Psoas muscle (tissue), 8 donors: ENCODE data around the gene PHF20. TPM values are rescaled to one million over a fixed set of nuclear protein-coding genes. Genes with fewer than 3 reads are reported as not detected.

Experiments used
- ATAC-seq, 4 donors: fragments of 200-7000 bp; cut with Tn5 transposase; one replicate each; pipeline ENCODE4 v1.9.1; 2020; ENCODE audit warnings: moderate library complexity in 3 of 4, mild to moderate bottlenecking in 2 of 4
- DNase-seq, 2 donors: peaks; one replicate each; pipeline ENCODE4 v3.0.0-alpha.2; 2020
- H3K27ac ChIP-seq: fragments of 200-600 bp; one replicate; pipeline ENCODE4 v1.8.0; 2022
- H3K27me3 ChIP-seq, 3 donors: fragments of 200-600 bp in 1 of 3; one replicate each; pipeline versions ENCODE4 v1.6.1 to v1.8.0; 2013 to 2022; ENCODE audit warnings: low read length in 2 of 3, mild to moderate bottlenecking in 2 of 3, moderate library complexity in 1 of 3; ENCODE audit not compliant: insufficient read depth in 3 of 3
- H3K36me3 ChIP-seq, 2 donors: fragments of 200-600 bp in 1 of 2; one replicate each; pipeline versions ENCODE4 v1.6.1 to v1.8.0; 2013 to 2022; ENCODE audit warnings: low read depth in 1 of 2, mild to moderate bottlenecking in 1 of 2, moderate library complexity in 1 of 2; ENCODE audit not compliant: insufficient read depth in 1 of 2
- H3K4me1 ChIP-seq: fragments of 200-600 bp; one replicate; pipeline ENCODE4 v1.8.0; 2022
- H3K4me3 ChIP-seq: fragments of 200-600 bp; one replicate; pipeline ENCODE4 v1.8.0; 2022; ENCODE audit warnings: mild to moderate bottlenecking
- H3K9me3 ChIP-seq: fragments of 200-600 bp; one replicate; pipeline ENCODE4 v1.8.0; 2022
- WGBS, 3 donors: extraction: QIAGEN DNeasy Blood & Tissue Kit; methylation state at CpG; one replicate each; pipeline versions ENCODE4 v1.1.6 to v1.1.7; 2013; 5-methylcytosine and 5-hydroxymethylcytosine counted together
- intact Hi-C, 2 donors: fragments of 100-400 bp; cut with DNase I; formaldehyde crosslinking; loops; one replicate each; pipeline versions ENCODE4 v1.11.0 to v1.14.2; 2022
- polyA plus RNA-seq, 3 donors: library from polyadenylated mRNA; stranded (reverse); fragments of 200-250 nt; gene quantifications; one replicate each; pipeline ENCODE4 v1.2.3, GENCODE V29; 2013
- total RNA-seq, 4 donors: library from RNA; stranded (reverse); fragmentation: NEBNext Ultra II Directional in 2 of 4; extraction: Animal tissue kit (Norgen Biotek cat#: 25700) in 2 of 4; gene quantifications; one replicate each; pipeline versions ENCODE4 v1.2.1 to v1.2.4, GENCODE V29; 2021 to 2023
- TF ChIP-seq, protein P1 (sequence below): fragments of 200-600 bp; IDR thresholded peaks from one replicate; pipeline ENCODE4 v1.8.0; 2022; ENCODE audit warnings: antibody characterized with exemption
- donor health status: healthy with polysubstance abuse.
- donor health status: DM: no; HTN: no; CAD: no; lungs with moderate emphysema.
- donor health status: Bipolar disorder and iron deficiency.
- donor health status: healthy.
- donor health status: DM: yes; HTN: yes; CAD: no.
- donor health status: DM: no; HTN: no; CAD: no.
- donor health status: DM: no; HTN: no; CAD: no.
- donor health status: DM: yes; HTN: yes; CAD: no.

PHF20 gene
- total and polyA plus RNA-seq, 7 donors: 32.1 to 97.9 (median 58.6) TPM

GRCh38 chr20:35886537-35886936, 114.7 kb downstream of the PHF20 start:
- intact Hi-C loops: loop anchor here (5.0 to 10.0 kb wide), 2 partner anchors 62 to 284 kb away; no protein-coding TSS in a partner anchor
- Histone ChIP-seq H3K36me3 (peaks cover 0 to 2% of the 10 kb centered on the region in 2 donors), H3K27me3 (no peaks in the 10 kb centered on the region), H3K27ac (peak overlapping the region; percentile 80), H3K4me3 (no peak overlapping the region), H3K9me3 (no peaks in the 10 kb centered on the region), H3K4me1 (peaks cover 52% of the 10 kb centered on the region)
- ATAC-seq (peak; percentile 62 to 66 (median 64)), DNase-seq (peak in 1 of 2 donors; percentile 69)
- TF ChIP-seq, protein P1, sequence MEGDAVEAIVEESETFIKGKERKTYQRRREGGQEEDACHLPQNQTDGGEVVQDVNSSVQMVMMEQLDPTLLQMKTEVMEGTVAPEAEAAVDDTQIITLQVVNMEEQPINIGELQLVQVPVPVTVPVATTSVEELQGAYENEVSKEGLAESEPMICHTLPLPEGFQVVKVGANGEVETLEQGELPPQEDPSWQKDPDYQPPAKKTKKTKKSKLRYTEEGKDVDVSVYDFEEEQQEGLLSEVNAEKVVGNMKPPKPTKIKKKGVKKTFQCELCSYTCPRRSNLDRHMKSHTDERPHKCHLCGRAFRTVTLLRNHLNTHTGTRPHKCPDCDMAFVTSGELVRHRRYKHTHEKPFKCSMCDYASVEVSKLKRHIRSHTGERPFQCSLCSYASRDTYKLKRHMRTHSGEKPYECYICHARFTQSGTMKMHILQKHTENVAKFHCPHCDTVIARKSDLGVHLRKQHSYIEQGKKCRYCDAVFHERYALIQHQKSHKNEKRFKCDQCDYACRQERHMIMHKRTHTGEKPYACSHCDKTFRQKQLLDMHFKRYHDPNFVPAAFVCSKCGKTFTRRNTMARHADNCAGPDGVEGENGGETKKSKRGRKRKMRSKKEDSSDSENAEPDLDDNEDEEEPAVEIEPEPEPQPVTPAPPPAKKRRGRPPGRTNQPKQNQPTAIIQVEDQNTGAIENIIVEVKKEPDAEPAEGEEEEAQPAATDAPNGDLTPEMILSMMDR: no peak
- 23 to 37% (median 35%) methylated on average over 3 of the region's 3 CpGs for WGBS, 3 donors

- intact Hi-C loops: loop anchor here (5.0 to 10.0 kb wide), 2 partner anchors 63 to 285 kb away; no protein-coding TSS in a partner anchor
- Histone ChIP-seq H3K27ac (peak overlapping the region; percentile 80), H3K9me3 (no peaks in the 10 kb centered on the region), H3K27me3 (no peaks in the 10 kb centered on the region), H3K36me3 (peaks cover 0 to 2% of the 10 kb centered on the region in 2 donors), H3K4me1 (peaks cover 48% of the 10 kb centered on the region), H3K4me3 (no peak overlapping the region)
- WGBS, 3 donors: 94 to 98% (median 95%) methylated on average over 8 of the region's 8 CpGs
- TF ChIP-seq, protein P1: no peak
- ATAC-seq (no peak), DNase-seq (no peak)
Observed at GRCh38 chr20:35887393-35888064, 115.7 kb downstream of the PHF20 start.

DNA sequence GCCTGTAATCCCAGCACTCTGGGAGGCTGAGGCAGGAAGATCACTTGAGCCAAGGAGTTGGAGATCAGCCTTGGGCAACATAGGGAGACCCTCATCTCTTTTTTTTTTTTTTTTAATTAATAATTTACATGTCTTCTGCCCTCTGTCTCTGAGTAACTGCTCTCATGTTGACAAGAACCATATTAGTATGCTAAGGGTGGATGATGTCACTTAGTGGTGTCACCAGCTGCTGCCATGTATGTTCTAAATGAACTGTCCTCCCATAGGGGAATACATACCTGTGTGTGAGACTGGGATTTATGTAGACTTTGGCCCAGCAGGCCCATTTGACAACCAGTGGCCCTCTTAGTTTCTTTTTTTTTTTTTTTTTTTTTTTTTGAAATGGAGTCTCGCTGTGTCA, 116.8 kb downstream of the PHF20 start:
- intact Hi-C loops: loop anchor here (5.0 to 10.0 kb wide), 2 partner anchors 64 to 286 kb away; no protein-coding TSS in a partner anchor
- H3K27me3 ChIP-seq: no peaks in the 10 kb centered on the region
- WGBS, 3 donors: 100% methylated on average over 1 of the region's 1 CpG
- no peak overlapping the region for H3K4me3 ChIP-seq
- no peak for DNase-seq
- no peaks in the 10 kb centered on the region for H3K9me3 ChIP-seq
- TF ChIP-seq, protein P1: no peak
- H3K36me3 ChIP-seq: peaks cover 0 to 2% of the 10 kb centered on the region in 2 donors
- peaks cover 41% of the 10 kb centered on the region for H3K4me1 ChIP-seq
- peak overlapping the region; percentile 80 for H3K27ac ChIP-seq
- no peak for ATAC-seq

GRCh38 chr20:35891375-35891774, 119.6 kb downstream of the PHF20 start:
- TF ChIP-seq, protein P1: no peak
- intact Hi-C loops: no loop called here
- Histone ChIP-seq H3K4me1 (peaks cover 24% of the 10 kb centered on the region), H3K27ac (peak overlapping the region; percentile 18), H3K36me3 (peaks cover 0 to 2% of the 10 kb centered on the region in 2 donors), H3K27me3 (no peaks in the 10 kb centered on the region), H3K9me3 (no peaks in the 10 kb centered on the region), H3K4me3 (no peak overlapping the region)
- DNase-seq: no peak
- WGBS, 3 donors: 66 to 81% (median 74%) methylated on average over 2 of the region's 2 CpGs
- ATAC-seq: peak in 3 of 4 donors; percentile 45 to 58 (median 51)
